K562 (cell line): ENCODE data around the gene UQCC5. TPM values are rescaled to one million over a fixed set of nuclear protein-coding genes. Genes with fewer than 3 reads are reported as not detected.

ENCODE experiments used
- ATAC-seq: fragments of 200-7000 bp; cut with Tn5 transposase; 3 replicates; pipeline ENCODE4 v1.9.1; 2020; ENCODE audit warnings: moderate library complexity
- BruUV-seq: library from RNA; stranded (reverse); fragments of 400-500 nt; replicated peaks from 2 replicates; lab custom pipeline; 2021; lab: Mats Ljungman, UMichigan
- CTCF ChIA-PET: fragments of 300-600 bp; formaldehyde crosslinking; extraction: SDS; loops from one replicate; lab custom pipeline; 2021; ENCODE audit warnings: low intra/inter-chr PET ratio; lab: Yijun Ruan, JAX
- POLR2A ChIA-PET: fragments of 300-600, 350-650 bp; sonication (Branson Sonifier 250); formaldehyde crosslinking; extraction: SDS; loops from one replicate; lab custom pipeline; 2021; ENCODE audit warnings: antibody characterized with exemption, inconsistent platforms; lab: Yijun Ruan, JAX
- DNase-seq, 4 experiments: peaks; one replicate each; pipeline versions ENCODE4 v3.0.0 to v3.0.0-alpha.2; 2011 to 2018; ENCODE audit warnings: low spot score in 3 of 4, mixed read lengths in 3 of 4; ENCODE audit errors: extremely low read depth in 1 of 4
- FAIRE-seq: peaks from 2 replicates; lab custom pipeline; 2011; peaks lifted over from hg19 to GRCh38; lab: Jason Lieb, UNC
- H2AFZ ChIP-seq: 2 replicates; pipeline ENCODE4 v1.6.0; 2011; ENCODE audit warnings: low read depth, low read length, control low read depth, inconsistent platforms
- H3K27ac ChIP-seq: fragments of 200-600 bp; 3 replicates; pipeline ENCODE4 v1.8.0; 2011; ENCODE audit warnings: low read depth, mild to moderate bottlenecking, control low read depth, inconsistent platforms, low read length, moderate library complexity, mixed read lengths; ENCODE audit errors: extremely low read depth
- H3K27me3 ChIP-seq, 2 experiments: fragments of 300-600 bp in 1 of 2; 2 replicates in 1 of 2; 3 replicates in 1 of 2; pipeline versions ENCODE4 v1.6.0 to v1.8.0; 2011; ENCODE audit warnings: inconsistent platforms in 2 of 2, low read length in 2 of 2, mild to moderate bottlenecking in 1 of 2, mixed read lengths in 1 of 2, moderate library complexity in 1 of 2; ENCODE audit not compliant: control insufficient read depth in 2 of 2, insufficient read depth in 2 of 2
- H3K36me3 ChIP-seq: fragments of 300-600 bp; 3 replicates; pipeline ENCODE4 v1.8.0; 2011; ENCODE audit warnings: mild to moderate bottlenecking, low read length, inconsistent platforms; ENCODE audit not compliant: control insufficient read depth, insufficient read depth
- H3K4me1 ChIP-seq, 2 experiments: fragments of 200-600 bp in 1 of 2; replicated peaks in 1 of 2; 2 replicates in 1 of 2; 3 replicates in 1 of 2; pipeline versions ENCODE4 v1.5.1 to v1.8.0; 2011; ENCODE audit warnings: inconsistent platforms in 2 of 2, low read length in 2 of 2, mild to moderate bottlenecking in 1 of 2, mixed read lengths in 1 of 2, moderate library complexity in 1 of 2; ENCODE audit not compliant: control insufficient read depth in 2 of 2, insufficient read depth in 2 of 2
- H3K4me2 ChIP-seq: 2 replicates; pipeline ENCODE4 v1.6.1; 2011; ENCODE audit warnings: low read length, control low read depth, inconsistent platforms, mixed read lengths; ENCODE audit not compliant: insufficient read depth
- H3K4me3 ChIP-seq: fragments of 200-600 bp; sonication (generic), shearing (Covaris generic); 2 replicates; pipeline ENCODE4 v1.5.1; 2016; ENCODE audit warnings: control low read depth, inconsistent platforms
- H3K79me2 ChIP-seq: fragments of 200-600 bp; 3 replicates; pipeline ENCODE4 v1.8.0; 2011; ENCODE audit warnings: low read length, inconsistent platforms; ENCODE audit not compliant: control insufficient read depth, insufficient read depth
- H3K9ac ChIP-seq, 2 experiments: 2 replicates each; pipeline versions ENCODE4 v1.6.0 to v1.6.1; 2011; ENCODE audit warnings: low read depth in 2 of 2, low read length in 2 of 2, control low read depth in 1 of 2, inconsistent platforms in 1 of 2, mild to moderate bottlenecking in 1 of 2, mixed read lengths in 1 of 2; ENCODE audit not compliant: insufficient read depth in 1 of 2
- H3K9me1 ChIP-seq: one replicate; pipeline ENCODE4 v1.6.0; 2011; ENCODE audit warnings: inconsistent platforms, mild to moderate bottlenecking, low read length, moderate library complexity; ENCODE audit not compliant: control insufficient read depth, insufficient read depth
- H3K9me3 ChIP-seq: replicated peaks from 2 replicates; pipeline ENCODE4 v1.5.1; 2011; ENCODE audit warnings: low read depth, low read length, inconsistent platforms; ENCODE audit not compliant: control insufficient read depth, insufficient read depth
- H4K20me1 ChIP-seq: replicated peaks from 2 replicates; pipeline ENCODE4 v1.6.1; 2011; ENCODE audit warnings: low read length, inconsistent platforms, mixed read lengths; ENCODE audit not compliant: control insufficient read depth, insufficient read depth
- CBX5 ChIP-seq: IDR thresholded peaks from 2 replicates; pipeline ENCODE4 v1.6.1; 2014; ENCODE audit warnings: low read depth, borderline replicate concordance
- ELF1 ChIP-seq: fragments of 200-800 bp; sonication (Bioruptor generic); IDR thresholded peaks from 2 replicates; pipeline ENCODE4 v1.6.1; 2016; ENCODE audit warnings: missing genetic modification characterization, missing compliant biosample characterization
- FOXP1 ChIP-seq: sonication (generic); formaldehyde crosslinking; IDR thresholded peaks from 2 replicates; pipeline ENCODE4 v1.8.0; 2022; ENCODE audit warnings: mild to moderate bottlenecking, missing genetic modification reagents
- GATAD2A ChIP-seq: fragments of 450-650 bp; IDR thresholded peaks from 2 replicates; pipeline ENCODE4 v1.6.1; 2017
- HMG20B ChIP-seq: fragments of 250-450 bp; sonication (Bioruptor Pico); IDR thresholded peaks from 2 replicates; pipeline ENCODE4 v1.5.0; 2021; ENCODE audit warnings: mild to moderate bottlenecking
- KAT7 ChIP-seq: sonication (generic); formaldehyde crosslinking; IDR thresholded peaks from 2 replicates; pipeline ENCODE4 v1.8.0; 2022; ENCODE audit warnings: missing genetic modification reagents, mild to moderate bottlenecking, borderline replicate concordance
- KDM1A ChIP-seq, 2 experiments: fragments of 450-650 bp; IDR thresholded peaks; 2 replicates each; pipeline ENCODE4 v1.6.1; 2016; ENCODE audit warnings: mild to moderate bottlenecking in 2 of 2
- NUFIP1 ChIP-seq: fragments of 450-650 bp; IDR thresholded peaks from 2 replicates; pipeline ENCODE4 v1.6.1; 2018; ENCODE audit not compliant: partially characterized antibody
- ZNF124 ChIP-seq: sonication (generic); formaldehyde crosslinking; IDR thresholded peaks from 2 replicates; pipeline ENCODE4 v1.8.1; 2022; ENCODE audit warnings: missing genetic modification reagents
- ZNF586 ChIP-seq: fragments of 450-650 bp; formaldehyde crosslinking; conservative IDR thresholded peaks from 2 replicates; pipeline ENCODE4 v1.4.0; 2020; ENCODE audit warnings: mild to moderate bottlenecking, moderate library complexity
- ZNF76 ChIP-seq: fragments of 250-450 bp; sonication (Bioruptor Pico); IDR thresholded peaks from 2 replicates; pipeline ENCODE4 v1.4.0; 2020; ENCODE audit warnings: mild to moderate bottlenecking, moderate library complexity, borderline replicate concordance
- WGBS: fragments of 100-300 bp; shearing (Covaris generic); methylation state at CpG from one replicate; pipeline ENCODE4 v1.1.6; 2016; ENCODE audit warnings: low coverage, mixed read lengths; ENCODE audit not compliant: insufficient coverage; ENCODE audit errors: missing lambda C conversion rate; 5-methylcytosine and 5-hydroxymethylcytosine counted together
- in situ Hi-C: fragments of 300-500 bp; cut with MboI; formaldehyde crosslinking; loops from 4 replicates; pipeline ENCODE4 v1.15.0; 2018; ENCODE audit warnings: inconsistent platforms, mixed read lengths
- intact Hi-C: fragments of 100-400 bp; cut with micrococcal nuclease; formaldehyde crosslinking; loops from 2 replicates; pipeline ENCODE4 v1.14.2; 2022
- polyA plus RNA-seq, 8 experiments: library from polyadenylated mRNA; depleted of rRNA in 4 of 8; stranded (reverse) in 5 of 8; unstranded in 3 of 8; fragments of >200 nt; fragmentation: Nextera tagmentation in 2 of 8; fragmentation: Illumina TruSeq in 1 of 8; extraction: Ambion mirVana in 2 of 8; extraction: Trizol in 1 of 8; gene quantifications; 2 replicates each; pipeline versions ENCODE4 v1.2.1 to v1.2.3, GENCODE V29; 2011 to 2014; ENCODE audit warnings: inconsistent platforms in 1 of 8, missing spikeins in 1 of 8
- total RNA-seq, 7 experiments: library from RNA; depleted of rRNA in 6 of 7; stranded (reverse); fragments of >200 nt in 6 of 7; fragmentation: Illumina TruSeq in 2 of 7; extraction: Trizol in 2 of 7; gene quantifications; 2 replicates each; pipeline versions ENCODE4 v1.2.1 to v1.2.3, GENCODE V29; 2011 to 2021; ENCODE audit warnings: low replicate concordance in 1 of 7
- TF ChIP-seq, protein P1 (sequence below): fragments of 450-650 bp; IDR thresholded peaks from 2 replicates; pipeline ENCODE4 v1.6.1; 2016; ENCODE audit warnings: antibody characterized with exemption
- TF ChIP-seq, protein P2 (sequence below): sonication (generic); formaldehyde crosslinking; IDR thresholded peaks from 2 replicates; pipeline ENCODE4 v1.8.0; 2022; ENCODE audit warnings: mild to moderate bottlenecking, low read depth, missing genetic modification reagents

UQCC5 gene
- total and polyA plus RNA-seq, 9 of the 15 experiments (the other 6 are each of a cell fraction or from before 2014, with no cell fraction given): 10.2 to 55.4 (median 33.8) TPM

DNA sequence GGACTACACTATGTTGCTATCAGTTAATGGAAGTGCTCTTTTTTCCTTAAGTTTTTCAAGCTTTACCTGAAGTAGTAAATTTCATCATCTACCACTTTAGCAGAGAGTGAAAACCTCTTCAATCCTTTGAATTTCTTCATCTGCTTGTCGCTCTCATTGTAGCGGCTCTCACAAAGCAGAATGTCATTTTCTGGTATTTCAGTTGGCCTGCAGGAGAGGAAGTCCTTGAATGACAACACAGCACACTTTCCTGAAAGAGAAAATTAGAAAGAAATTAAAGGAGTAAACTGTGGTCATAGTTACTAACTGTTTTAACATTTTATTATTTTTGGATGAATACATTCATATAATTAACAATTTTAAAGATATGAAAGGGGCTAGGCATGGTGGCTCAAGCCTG is 27.6 kb downstream of the UQCC5 start (continued):
- TF ChIP-seq, protein P1, sequence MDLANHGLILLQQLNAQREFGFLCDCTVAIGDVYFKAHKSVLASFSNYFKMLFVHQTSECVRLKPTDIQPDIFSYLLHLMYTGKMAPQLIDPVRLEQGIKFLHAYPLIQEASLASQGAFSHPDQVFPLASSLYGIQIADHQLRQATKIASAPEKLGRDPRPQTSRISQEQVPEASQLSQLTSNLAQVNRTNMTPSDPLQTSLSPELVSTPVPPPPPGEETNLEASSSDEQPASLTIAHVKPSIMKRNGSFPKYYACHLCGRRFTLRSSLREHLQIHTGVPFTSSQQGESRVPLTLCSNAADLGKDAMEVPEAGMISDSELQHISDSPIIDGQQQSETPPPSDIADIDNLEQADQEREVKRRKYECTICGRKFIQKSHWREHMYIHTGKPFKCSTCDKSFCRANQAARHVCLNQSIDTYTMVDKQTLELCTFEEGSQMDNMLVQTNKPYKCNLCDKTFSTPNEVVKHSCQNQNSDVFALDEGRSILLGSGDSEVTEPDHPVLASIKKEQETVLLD: no peak
- TF ChIP-seq ZNF586 (CRISPR knock-in tag) (no peak), KDM1A (IDR thresholded peaks at IDR 0.05) (no peak), ZNF76 (CRISPR knock-in tag) (no peak)

DNA sequence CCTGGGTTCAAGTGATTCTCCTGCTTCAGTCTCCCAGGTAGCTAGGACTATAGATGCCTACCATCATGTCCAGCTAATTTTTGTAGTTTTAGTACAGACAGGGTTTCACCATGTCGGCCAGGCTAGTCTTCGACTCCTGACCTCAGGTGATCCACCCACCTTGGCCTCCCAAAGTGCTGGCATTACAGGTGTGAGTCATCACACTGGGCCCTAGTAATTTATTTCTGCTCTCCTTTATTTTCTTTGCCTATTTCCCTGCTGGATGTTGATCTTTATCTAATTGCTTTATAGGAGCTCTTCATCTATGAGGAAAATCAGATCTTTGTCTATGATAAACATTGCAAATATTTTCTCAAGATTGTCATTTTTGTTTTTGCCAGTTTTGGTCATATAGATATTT is 31.7 kb downstream of the UQCC5 start:
- no peak overlapping the region for H3K4me3 ChIP-seq
- in situ Hi-C loops (no loop called here), intact Hi-C loops (no loop called here)
- H3K27me3 ChIP-seq: no peaks in the 10 kb centered on the region
- no peak overlapping the region for H3K27ac ChIP-seq
- TF ChIP-seq GATAD2A (no peak), FOXP1 (CRISPR knock-in tag) (no peak), ELF1 (no peak), KAT7 (CRISPR knock-in tag) (no peak), CBX5 (no peak), NUFIP1 (no peak), HMG20B (CRISPR knock-in tag) (no peak), ZNF124 (CRISPR knock-in tag) (no peak)
- TF ChIP-seq, protein P2, sequence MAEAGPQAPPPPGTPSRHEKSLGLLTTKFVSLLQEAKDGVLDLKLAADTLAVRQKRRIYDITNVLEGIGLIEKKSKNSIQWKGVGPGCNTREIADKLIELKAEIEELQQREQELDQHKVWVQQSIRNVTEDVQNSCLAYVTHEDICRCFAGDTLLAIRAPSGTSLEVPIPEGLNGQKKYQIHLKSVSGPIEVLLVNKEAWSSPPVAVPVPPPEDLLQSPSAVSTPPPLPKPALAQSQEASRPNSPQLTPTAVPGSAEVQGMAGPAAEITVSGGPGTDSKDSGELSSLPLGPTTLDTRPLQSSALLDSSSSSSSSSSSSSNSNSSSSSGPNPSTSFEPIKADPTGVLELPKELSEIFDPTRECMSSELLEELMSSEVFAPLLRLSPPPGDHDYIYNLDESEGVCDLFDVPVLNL (CRISPR knock-in tag): no peak
- ChIA-PET POLR2A (no interaction called here), CTCF (no interaction called here)
- FAIRE-seq (no peak), ATAC-seq (no peak), DNase-seq (no peak)
- no peaks in the 10 kb centered on the region for H4K20me1 ChIP-seq
- no peaks in the 10 kb centered on the region for H3K79me2 ChIP-seq
- 90% methylated on average over 2 of the region's 2 CpGs for WGBS
- no peaks in the 10 kb centered on the region for H3K9me1 ChIP-seq
- H3K9ac ChIP-seq: no peak overlapping the region
- no peaks in the 10 kb centered on the region for H3K9me3 ChIP-seq
- no TSS peak for BruUV-seq
- no peak overlapping the region for H2AFZ ChIP-seq
- H3K36me3 ChIP-seq: peaks cover 15% of the 10 kb centered on the region; the same call in 1 of the 3 replicates
- H3K4me1 ChIP-seq: no peaks in the 10 kb centered on the region
- no peak overlapping the region for H3K4me2 ChIP-seq
